WTC11 (cell line): ENCODE measurements around the gene ARMH1. TPM values are rescaled to one million over a fixed set of nuclear protein-coding genes. Genes with fewer than 3 reads are reported as not detected.
A peak's percentile ranks its signal among the peaks of the same experiment; 100 is the strongest.

Experiments used
- ATAC-seq: fragments of 200-7000 bp; cut with Tn5 transposase; 2 replicates; pipeline ENCODE4 v1.10.0; 2021; ENCODE audit warnings: mild to moderate bottlenecking, moderate library complexity
- CTCF ChIA-PET: fragments of 300-600 bp; sonication (Branson Sonifier 250); formaldehyde crosslinking; loops from one replicate; lab custom pipeline; 2021; ENCODE audit warnings: antibody characterized with exemption; lab: Charles Lee
- POLR2A ChIA-PET: fragments of 350-600 bp; sonication (Branson Sonifier 250); formaldehyde crosslinking; loops from one replicate; lab custom pipeline; 2021; ENCODE audit warnings: antibody characterized with exemption; lab: Charles Lee
- DNase-seq: peaks from one replicate; pipeline ENCODE4 v3.0.0; 2021; ENCODE audit warnings: low spot score
- H3K27ac Mint-ChIP-seq: 2 replicates; pipeline ENCODE4 v1.8.0; 2021; ENCODE audit warnings: mixed read lengths
- H3K27me3 Mint-ChIP-seq: 2 replicates; pipeline ENCODE4 v1.8.0; 2021; ENCODE audit warnings: low read depth, mild to moderate bottlenecking, moderate library complexity, mixed read lengths
- H3K36me3 Mint-ChIP-seq: 2 replicates; pipeline ENCODE4 v1.8.0; 2021; ENCODE audit warnings: mixed read lengths
- H3K4me1 Mint-ChIP-seq: 2 replicates; pipeline ENCODE4 v1.8.0; 2022; ENCODE audit warnings: mixed read lengths
- H3K4me3 Mint-ChIP-seq: 2 replicates; pipeline ENCODE4 v1.8.0; 2021; ENCODE audit warnings: mild to moderate bottlenecking, moderate library complexity, mixed read lengths
- H3K9me3 Mint-ChIP-seq: 2 replicates; pipeline ENCODE4 v1.8.0; 2021; ENCODE audit warnings: mixed read lengths
- ARID4B ChIP-seq: sonication (generic); formaldehyde crosslinking; IDR thresholded peaks from 2 replicates; pipeline ENCODE4 v1.8.0; 2023; ENCODE audit warnings: missing genetic modification reagents, mild to moderate bottlenecking, borderline replicate concordance
- CREB1 ChIP-seq: sonication (generic); formaldehyde crosslinking; IDR thresholded peaks from 2 replicates; pipeline ENCODE4 v1.8.0; 2023; ENCODE audit warnings: mild to moderate bottlenecking, missing genetic modification reagents
- FOXP1 ChIP-seq: sonication (generic); formaldehyde crosslinking; IDR thresholded peaks from 2 replicates; pipeline ENCODE4 v1.8.0; 2022; ENCODE audit warnings: missing genetic modification reagents, mild to moderate bottlenecking, moderate library complexity, borderline replicate concordance
- GABPB1 ChIP-seq: sonication (generic); formaldehyde crosslinking; IDR thresholded peaks from 2 replicates; pipeline ENCODE4 v1.8.1; 2023; ENCODE audit warnings: mild to moderate bottlenecking, missing genetic modification reagents
- JAZF1 ChIP-seq: fragments of 250-450 bp; sonication (Bioruptor Pico); IDR thresholded peaks from 2 replicates; pipeline ENCODE4 v1.9.0; 2021; ENCODE audit warnings: moderate library complexity, mild to moderate bottlenecking, inconsistent platforms
- JUN ChIP-seq: sonication (generic); formaldehyde crosslinking; IDR thresholded peaks from 2 replicates; pipeline ENCODE4 v1.8.0; 2023; ENCODE audit warnings: mild to moderate bottlenecking, missing genetic modification reagents
- NR2C2 ChIP-seq: sonication (generic); formaldehyde crosslinking; IDR thresholded peaks from 2 replicates; pipeline ENCODE4 v1.8.0; 2022; ENCODE audit warnings: mild to moderate bottlenecking, missing genetic modification reagents
- PRDM15 ChIP-seq: sonication (generic); formaldehyde crosslinking; IDR thresholded peaks from 2 replicates; pipeline ENCODE4 v1.8.0; 2022; ENCODE audit warnings: missing genetic modification reagents
- RELA ChIP-seq: sonication (generic); formaldehyde crosslinking; IDR thresholded peaks from 2 replicates; pipeline ENCODE4 v1.8.1; 2022; ENCODE audit warnings: missing genetic modification reagents, mild to moderate bottlenecking, borderline replicate concordance
- RORB ChIP-seq: fragments of 250-450 bp; sonication (Bioruptor Pico); IDR thresholded peaks from 2 replicates; pipeline ENCODE4 v1.9.0; 2021; ENCODE audit warnings: mild to moderate bottlenecking
- SMAD4 ChIP-seq: sonication (generic); formaldehyde crosslinking; IDR thresholded peaks from 2 replicates; pipeline ENCODE4 v1.8.0; 2022; ENCODE audit warnings: mild to moderate bottlenecking, missing genetic modification reagents
- TCF7 ChIP-seq: sonication (generic); formaldehyde crosslinking; IDR thresholded peaks from 2 replicates; pipeline ENCODE4 v1.8.0; 2022; ENCODE audit warnings: mild to moderate bottlenecking, low read depth, missing genetic modification reagents, moderate library complexity
- TEAD4 ChIP-seq: sonication (generic); formaldehyde crosslinking; IDR thresholded peaks from 2 replicates; pipeline ENCODE4 v1.8.0; 2022; ENCODE audit warnings: mild to moderate bottlenecking, missing genetic modification reagents
- ZNF423 ChIP-seq: fragments of 250-450 bp; sonication (Bioruptor Pico); IDR thresholded peaks from 2 replicates; pipeline ENCODE4 v2.1.2; 2022; ENCODE audit warnings: mild to moderate bottlenecking, moderate library complexity
- ZNF532 ChIP-seq: fragments of 250-450 bp; sonication (Bioruptor Pico); IDR thresholded peaks from 2 replicates; pipeline ENCODE4 v1.9.0; 2021; ENCODE audit warnings: mild to moderate bottlenecking, borderline replicate concordance
- total RNA-seq: library from RNA; stranded (reverse); gene quantifications from 3 replicates; pipeline ENCODE4 v1.2.3, GENCODE V29; 2021
- TF ChIP-seq, protein P1 (sequence below): fragments of 250-450 bp; sonication (Bioruptor Pico); IDR thresholded peaks from 2 replicates; pipeline ENCODE4 v1.9.0; 2021; ENCODE audit warnings: mild to moderate bottlenecking
- TF ChIP-seq, protein P2 (sequence below): sonication (generic); formaldehyde crosslinking; IDR thresholded peaks from 2 replicates; pipeline ENCODE4 v1.8.0; 2022; ENCODE audit warnings: mild to moderate bottlenecking, missing genetic modification reagents

Gene ARMH1
- total RNA-seq, 1 experiment from 2014 or later: 0.74 TPM

DNA sequence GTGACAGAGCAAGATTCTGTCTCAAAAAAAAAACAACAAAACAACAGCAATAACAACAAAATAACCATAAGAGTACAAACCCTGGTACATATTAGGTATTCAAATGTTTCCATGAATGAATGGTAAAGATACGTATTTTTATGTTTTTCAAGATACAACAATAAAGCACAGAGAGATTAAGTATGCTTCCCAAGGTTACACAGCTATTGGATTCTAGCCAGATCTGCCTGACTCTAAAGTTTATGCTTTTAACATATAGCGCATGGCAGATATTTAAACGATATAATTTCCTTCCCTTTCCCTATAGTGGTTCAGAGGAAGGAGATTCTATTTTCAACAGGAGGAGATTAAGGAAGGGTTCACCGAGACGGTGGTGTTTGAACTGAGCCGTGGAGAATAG is 31.0 kb downstream of the ARMH1 start:
- Mint-ChIP-seq H3K4me1 (peaks cover 21% of the 10 kb centered on the region), H3K27me3 (peaks cover 3% of the 10 kb centered on the region; the same call in 1 of the 2 replicates), H3K36me3 (no peaks in the 10 kb centered on the region), H3K9me3 (peaks cover 11% of the 10 kb centered on the region), H3K4me3 (no peak overlapping the region), H3K27ac (0 out of 2 replicates have a peak overlapping the region, but pooled peaks have one; percentile 16)
- ChIA-PET CTCF (interaction anchor here (0.9 to 1.8 kb wide), 4 partner anchors 9 to 50 kb away, joined by 3 to 6 read pairs (median 4); no protein-coding TSS in a partner anchor), POLR2A (no interaction called here)
- DNase-seq: no peak
- TF ChIP-seq RORB (CRISPR knock-in tag) (no peak), CREB1 (no peak), TCF7 (CRISPR knock-in tag) (no peak), FOXP1 (CRISPR knock-in tag) (no peak), SMAD4 (CRISPR knock-in tag) (no peak), ARID4B (CRISPR knock-in tag) (no peak), JUN (CRISPR knock-in tag) (no peak), NR2C2 (CRISPR knock-in tag) (no peak), ZNF532 (no peak)
- ATAC-seq: no peak

- Mint-ChIP-seq H3K27ac (0 out of 2 replicates have a peak overlapping the region, but pooled peaks have one; percentile 16), H3K4me3 (no peak overlapping the region), H3K9me3 (peaks cover 14% of the 10 kb centered on the region), H3K4me1 (peaks cover 21% of the 10 kb centered on the region), H3K36me3 (no peaks in the 10 kb centered on the region), H3K27me3 (peaks cover 6% of the 10 kb centered on the region)
- ATAC-seq: peak; percentile 54; the same call in 1 of the 2 replicates
- ChIA-PET CTCF (interaction anchor here (0.5 to 1.8 kb wide), 6 partner anchors 9 to 1369 kb away, joined by 3 to 6 read pairs (median 3); no protein-coding TSS in a partner anchor), POLR2A (interaction anchor here (1.2 kb wide), 1 partner anchor 16 kb away, joined by 4 read pairs; no protein-coding TSS in a partner anchor)
- DNase-seq: no peak
- TF ChIP-seq, protein P1, sequence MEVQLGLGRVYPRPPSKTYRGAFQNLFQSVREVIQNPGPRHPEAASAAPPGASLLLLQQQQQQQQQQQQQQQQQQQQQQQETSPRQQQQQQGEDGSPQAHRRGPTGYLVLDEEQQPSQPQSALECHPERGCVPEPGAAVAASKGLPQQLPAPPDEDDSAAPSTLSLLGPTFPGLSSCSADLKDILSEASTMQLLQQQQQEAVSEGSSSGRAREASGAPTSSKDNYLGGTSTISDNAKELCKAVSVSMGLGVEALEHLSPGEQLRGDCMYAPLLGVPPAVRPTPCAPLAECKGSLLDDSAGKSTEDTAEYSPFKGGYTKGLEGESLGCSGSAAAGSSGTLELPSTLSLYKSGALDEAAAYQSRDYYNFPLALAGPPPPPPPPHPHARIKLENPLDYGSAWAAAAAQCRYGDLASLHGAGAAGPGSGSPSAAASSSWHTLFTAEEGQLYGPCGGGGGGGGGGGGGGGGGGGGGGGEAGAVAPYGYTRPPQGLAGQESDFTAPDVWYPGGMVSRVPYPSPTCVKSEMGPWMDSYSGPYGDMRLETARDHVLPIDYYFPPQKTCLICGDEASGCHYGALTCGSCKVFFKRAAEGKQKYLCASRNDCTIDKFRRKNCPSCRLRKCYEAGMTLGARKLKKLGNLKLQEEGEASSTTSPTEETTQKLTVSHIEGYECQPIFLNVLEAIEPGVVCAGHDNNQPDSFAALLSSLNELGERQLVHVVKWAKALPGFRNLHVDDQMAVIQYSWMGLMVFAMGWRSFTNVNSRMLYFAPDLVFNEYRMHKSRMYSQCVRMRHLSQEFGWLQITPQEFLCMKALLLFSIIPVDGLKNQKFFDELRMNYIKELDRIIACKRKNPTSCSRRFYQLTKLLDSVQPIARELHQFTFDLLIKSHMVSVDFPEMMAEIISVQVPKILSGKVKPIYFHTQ (CRISPR knock-in tag): no peak
- no peak for TF ChIP-seq GABPB1
- TF ChIP-seq, protein P2, sequence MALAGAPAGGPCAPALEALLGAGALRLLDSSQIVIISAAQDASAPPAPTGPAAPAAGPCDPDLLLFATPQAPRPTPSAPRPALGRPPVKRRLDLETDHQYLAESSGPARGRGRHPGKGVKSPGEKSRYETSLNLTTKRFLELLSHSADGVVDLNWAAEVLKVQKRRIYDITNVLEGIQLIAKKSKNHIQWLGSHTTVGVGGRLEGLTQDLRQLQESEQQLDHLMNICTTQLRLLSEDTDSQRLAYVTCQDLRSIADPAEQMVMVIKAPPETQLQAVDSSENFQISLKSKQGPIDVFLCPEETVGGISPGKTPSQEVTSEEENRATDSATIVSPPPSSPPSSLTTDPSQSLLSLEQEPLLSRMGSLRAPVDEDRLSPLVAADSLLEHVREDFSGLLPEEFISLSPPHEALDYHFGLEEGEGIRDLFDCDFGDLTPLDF: no peak
- TF ChIP-seq JAZF1 (CRISPR knock-in tag): no peak
- no peak for TF ChIP-seq RELA (CRISPR knock-in tag)
- no peak for TF ChIP-seq PRDM15
- TF ChIP-seq TEAD4 (CRISPR knock-in tag): no peak
- TF ChIP-seq ZNF423: no peak; the same call in 1 of the 2 replicates
These were observed 31.4 kb downstream of the ARMH1 start for GRCh38 chr1:44705938-44706337.
